ENCODE results near the gene PLBD1.

PLBD1 gene

DNA sequence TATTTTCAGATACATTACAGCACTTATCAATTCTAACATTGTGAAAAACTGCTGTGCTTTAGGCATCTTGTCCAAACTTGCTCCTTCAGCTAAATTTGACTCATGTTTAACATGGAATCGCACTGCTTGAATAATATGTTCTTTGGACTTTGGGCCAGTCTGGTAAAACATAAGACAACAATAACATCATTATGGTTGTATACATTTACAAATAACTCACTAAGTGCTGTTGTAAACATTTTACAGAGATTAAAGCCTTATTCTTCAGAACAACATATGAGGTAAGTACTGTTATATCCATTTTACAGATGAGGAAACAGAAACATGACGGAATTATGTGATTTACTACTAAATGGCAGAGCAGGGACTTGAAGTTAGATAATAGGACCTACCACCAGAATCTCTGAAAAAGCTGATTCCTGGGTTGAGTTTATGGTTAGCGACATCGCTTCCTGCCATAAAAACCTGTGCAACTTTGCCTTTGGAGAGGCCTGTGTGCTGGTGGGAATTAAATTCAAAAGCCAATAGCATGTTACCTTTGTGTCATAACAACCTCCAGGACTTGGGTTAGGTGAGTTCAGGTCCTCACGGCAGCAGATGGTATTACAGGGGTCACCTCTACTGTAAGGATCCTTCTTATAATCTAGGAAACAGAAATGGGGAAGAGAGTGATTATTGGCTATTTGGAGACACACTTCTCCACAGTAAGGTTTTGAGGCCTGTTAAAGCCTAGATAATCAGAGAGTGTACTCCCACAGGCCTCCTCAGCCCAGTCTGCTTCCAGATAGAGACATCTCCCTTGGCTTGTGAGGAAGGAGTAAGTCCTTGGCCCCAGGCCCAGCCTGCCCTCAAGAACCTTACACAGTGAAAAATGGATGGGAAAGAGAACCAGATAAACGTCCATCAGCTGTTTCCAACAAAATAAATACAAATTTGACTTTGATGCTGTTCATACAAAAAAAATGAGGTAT is 61.8 kb downstream of the PLBD1 start:
- no peak for DNase-seq (ENCODE audit: low read depth)

- DNase-seq (ENCODE audit: low read depth): no peak
These were observed 72.4 kb downstream of the PLBD1 start for GRCh38 chr12:14495326-14495725.

- DNase-seq (ENCODE audit: low read depth): no peak
These were observed 84.8 kb downstream of the PLBD1 start for GRCh38 chr12:14482886-14483285.

GRCh38 chr12:14482361-14482760 is 85.3 kb downstream of the PLBD1 start:
- no peak for DNase-seq (ENCODE audit: low read depth)

DNA sequence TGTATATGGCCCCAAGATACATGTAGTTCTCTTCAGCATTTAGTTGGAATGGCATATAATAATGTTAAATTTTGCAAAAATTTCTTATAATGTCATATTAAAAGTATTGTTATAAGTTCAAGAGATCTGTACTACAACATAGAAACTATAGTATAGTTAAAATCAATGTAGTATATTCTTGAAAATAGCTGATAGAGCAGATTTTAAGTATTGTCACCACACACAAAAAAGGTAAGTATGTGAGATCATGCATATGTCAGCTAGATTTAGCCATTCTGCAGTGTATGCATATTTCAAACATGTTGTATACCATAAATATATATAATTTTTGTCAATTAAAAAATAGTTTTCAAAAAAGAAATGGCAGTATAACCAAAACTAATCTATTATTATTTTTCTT is 86.5 kb downstream of the PLBD1 start:
- DNase-seq (ENCODE audit: low read depth): no peak

- DNase-seq (ENCODE audit: low read depth): no peak
These were observed 88.7 kb downstream of the PLBD1 start for GRCh38 chr12:14479004-14479403.

DNA sequence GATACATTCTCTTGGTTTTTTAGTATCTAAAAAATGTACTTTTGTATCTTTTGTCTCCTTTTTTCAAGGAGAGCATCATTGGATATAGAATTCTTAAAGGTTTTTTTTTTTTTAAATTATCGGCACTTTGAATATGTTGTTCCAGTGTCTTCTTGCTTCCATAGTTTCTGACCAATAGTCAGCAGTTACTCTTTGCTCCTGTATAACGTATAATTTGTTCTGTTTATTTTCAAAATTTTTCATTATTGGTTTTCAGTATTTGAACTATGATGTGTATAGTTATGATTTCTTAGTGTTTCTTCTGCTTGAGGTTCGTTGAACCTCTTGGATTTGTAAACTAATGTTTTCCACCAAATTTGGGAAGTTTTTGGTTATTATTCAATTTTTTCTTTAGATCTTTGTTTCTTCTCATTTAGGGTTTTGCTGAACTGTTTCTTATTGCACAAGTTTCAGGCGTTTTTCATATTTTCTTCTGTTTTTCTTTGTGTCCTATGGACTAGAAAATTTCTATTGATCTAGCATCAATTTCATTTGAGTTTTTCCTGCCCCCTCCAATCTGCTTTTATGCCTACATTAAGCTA is 93.9 kb downstream of the PLBD1 start:
- DNase-seq (ENCODE audit: low read depth): no peak

DNA sequence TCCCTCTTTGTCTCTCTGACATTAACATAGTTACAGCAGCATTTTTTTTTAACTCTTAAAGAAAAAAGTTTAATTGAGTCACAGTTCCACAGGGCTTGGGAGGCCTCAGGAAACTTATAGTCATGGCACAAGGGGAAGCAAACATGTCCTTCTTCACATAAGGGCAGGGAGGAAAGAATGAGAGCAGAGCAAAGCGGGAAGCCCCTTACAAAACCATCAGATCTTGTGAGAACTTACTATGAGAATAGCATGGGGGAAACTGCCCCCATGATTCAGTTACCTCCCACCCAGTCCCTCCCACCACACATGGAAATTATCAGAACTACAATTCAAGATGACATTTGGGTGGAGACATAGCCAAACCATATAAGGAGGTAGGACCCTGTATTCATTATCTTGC is 96.2 kb downstream of the PLBD1 start:
- no peak for DNase-seq (ENCODE audit: low read depth)

DNA sequence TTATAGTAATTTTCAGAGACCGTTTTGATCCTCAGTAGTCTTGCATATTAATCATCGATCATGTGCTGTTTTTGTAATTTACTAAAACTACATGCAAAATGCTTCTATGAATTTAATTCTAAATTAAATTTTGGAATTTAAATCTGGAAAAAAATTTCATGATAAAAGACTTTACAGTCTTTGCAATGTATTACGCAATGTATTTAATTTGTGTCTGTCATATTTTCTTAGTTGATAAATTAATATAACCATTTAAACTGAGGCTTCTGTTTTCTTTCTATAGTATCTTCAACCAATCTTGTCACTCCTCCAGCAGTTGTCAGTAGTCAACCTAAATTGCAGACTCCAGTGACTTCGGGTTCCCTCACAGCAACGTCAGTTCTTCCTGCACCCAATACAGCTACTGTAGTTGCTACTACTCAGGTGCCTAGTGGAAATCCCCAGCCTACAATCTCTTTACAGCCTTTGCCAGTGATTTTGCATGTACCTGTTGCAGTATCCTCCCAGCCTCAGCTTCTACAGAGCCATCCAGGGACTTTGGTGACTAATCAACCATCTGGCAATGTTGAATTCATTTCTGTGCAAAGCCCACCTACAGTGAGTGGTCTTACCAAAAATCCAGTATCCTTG is 107.4 kb downstream of the PLBD1 start:
- no peak for DNase-seq (ENCODE audit: low read depth)

- DNase-seq (ENCODE audit: low read depth): peak; percentile 10
These were observed 113.4 kb downstream of the PLBD1 start for GRCh38 chr12:14454098-14454907.
